Measurements from ENCODE around the gene SREK1IP1.
"Not testable (repeated sequence)": the region's sequence is repeated elsewhere in the genome, so short reads cannot be mapped to it uniquely, and the experiment has no call there.

DNA sequence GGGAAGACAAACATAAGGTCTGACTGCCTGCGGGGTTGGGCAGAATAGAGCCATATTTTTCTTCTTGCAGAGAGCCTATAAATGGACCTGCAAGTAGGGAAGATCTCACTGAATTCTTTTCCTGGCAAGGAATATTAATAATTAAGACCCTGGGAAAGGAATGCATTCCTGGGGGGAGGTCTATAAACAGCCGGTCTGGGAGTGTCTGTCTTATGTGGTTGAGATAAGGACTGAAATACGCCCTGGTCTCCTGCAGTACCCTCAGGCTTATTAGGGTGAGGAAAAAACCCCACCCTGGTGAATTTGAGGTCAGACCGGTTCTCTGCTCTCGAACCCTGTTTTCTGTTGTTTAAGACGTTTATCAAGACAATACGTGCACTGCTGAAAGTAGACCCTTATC is 72.1 kb downstream of the SREK1IP1 start:
- TF ChIP-seq, protein P1, sequence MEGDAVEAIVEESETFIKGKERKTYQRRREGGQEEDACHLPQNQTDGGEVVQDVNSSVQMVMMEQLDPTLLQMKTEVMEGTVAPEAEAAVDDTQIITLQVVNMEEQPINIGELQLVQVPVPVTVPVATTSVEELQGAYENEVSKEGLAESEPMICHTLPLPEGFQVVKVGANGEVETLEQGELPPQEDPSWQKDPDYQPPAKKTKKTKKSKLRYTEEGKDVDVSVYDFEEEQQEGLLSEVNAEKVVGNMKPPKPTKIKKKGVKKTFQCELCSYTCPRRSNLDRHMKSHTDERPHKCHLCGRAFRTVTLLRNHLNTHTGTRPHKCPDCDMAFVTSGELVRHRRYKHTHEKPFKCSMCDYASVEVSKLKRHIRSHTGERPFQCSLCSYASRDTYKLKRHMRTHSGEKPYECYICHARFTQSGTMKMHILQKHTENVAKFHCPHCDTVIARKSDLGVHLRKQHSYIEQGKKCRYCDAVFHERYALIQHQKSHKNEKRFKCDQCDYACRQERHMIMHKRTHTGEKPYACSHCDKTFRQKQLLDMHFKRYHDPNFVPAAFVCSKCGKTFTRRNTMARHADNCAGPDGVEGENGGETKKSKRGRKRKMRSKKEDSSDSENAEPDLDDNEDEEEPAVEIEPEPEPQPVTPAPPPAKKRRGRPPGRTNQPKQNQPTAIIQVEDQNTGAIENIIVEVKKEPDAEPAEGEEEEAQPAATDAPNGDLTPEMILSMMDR (conservative IDR thresholded peaks at IDR 0.05) = not testable (repeated sequence)
- TF ChIP-seq ZFX (IDR thresholded peaks at IDR 0.05) = not testable (repeated sequence)
